Neuronal stem cell (in vitro differentiated cells): ENCODE measurements around the gene MYDGF.

Experiments used
- DNase-seq: peaks from one replicate; pipeline ENCODE4 v3.0.0-alpha.2; 2013; ENCODE audit warnings: low spot score
- H2AFZ ChIP-seq: one replicate; pipeline ENCODE4 v1.6.1; 2013; ENCODE audit warnings: mild to moderate bottlenecking, low read length, inconsistent platforms
- H2AK5ac ChIP-seq: 2 replicates; pipeline ENCODE4 v1.6.1; 2013; ENCODE audit warnings: low read depth, mild to moderate bottlenecking, inconsistent platforms, low read length, moderate library complexity, mixed read lengths
- H2BK120ac ChIP-seq: 2 replicates; pipeline ENCODE4 v1.6.1; 2013; ENCODE audit warnings: low read depth, mild to moderate bottlenecking, inconsistent platforms, low read length, moderate library complexity, mixed read lengths
- H2BK12ac ChIP-seq: one replicate; pipeline ENCODE4 v1.6.1; 2013; ENCODE audit warnings: low read length, inconsistent platforms
- H2BK15ac ChIP-seq: 2 replicates; pipeline ENCODE4 v1.6.1; 2013; ENCODE audit warnings: mild to moderate bottlenecking, low read length, inconsistent platforms, mixed read lengths
- H2BK5ac ChIP-seq: one replicate; pipeline ENCODE4 v1.6.1; 2013; ENCODE audit warnings: inconsistent platforms, mild to moderate bottlenecking, low read length, moderate library complexity
- H3K14ac ChIP-seq: one replicate; pipeline ENCODE4 v1.6.1; 2013; ENCODE audit warnings: low read length, inconsistent platforms
- H3K18ac ChIP-seq: 2 replicates; pipeline ENCODE4 v1.6.1; 2013; ENCODE audit warnings: low read length, inconsistent platforms
- H3K23ac ChIP-seq: 2 replicates; pipeline ENCODE4 v1.6.1; 2013; ENCODE audit warnings: low read depth, mild to moderate bottlenecking, mixed read lengths, low read length, inconsistent platforms; ENCODE audit not compliant: poor library complexity
- H3K27ac ChIP-seq: replicated peaks from 3 replicates; pipeline ENCODE4 v1.5.1; 2013; ENCODE audit warnings: low read length, inconsistent platforms
- H3K27me3 ChIP-seq, 3 experiments: 2 replicates each; pipeline ENCODE4 v1.6.1; 2013; ENCODE audit warnings: low read length in 3 of 3, mild to moderate bottlenecking in 2 of 3, inconsistent platforms in 1 of 3, low read depth in 1 of 3, mixed read lengths in 1 of 3, moderate library complexity in 1 of 3; ENCODE audit not compliant: control insufficient read depth in 3 of 3, insufficient read depth in 3 of 3
- H3K36me3 ChIP-seq, 2 donors: replicated peaks in 1 of 2; 2 replicates each; pipeline ENCODE4 v1.6.1; 2013; ENCODE audit warnings: low read length in 2 of 2; ENCODE audit not compliant: control insufficient read depth in 2 of 2, insufficient read depth in 2 of 2
- H3K4ac ChIP-seq: 2 replicates; pipeline ENCODE4 v1.6.1; 2013; ENCODE audit warnings: inconsistent platforms, mild to moderate bottlenecking, low read length, moderate library complexity
- H3K4me1 ChIP-seq, 2 donors: 1 replicate in 1 of 2; 2 replicates in 1 of 2; pipeline ENCODE4 v1.6.1; 2013; ENCODE audit warnings: low read length in 2 of 2, low read depth in 1 of 2; ENCODE audit not compliant: control insufficient read depth in 2 of 2, insufficient read depth in 1 of 2
- H3K4me2 ChIP-seq: one replicate; pipeline ENCODE4 v1.6.1; 2013; ENCODE audit warnings: mild to moderate bottlenecking, low read length, inconsistent platforms; ENCODE audit not compliant: insufficient read depth, poor library complexity, severe bottlenecking
- H3K4me3 ChIP-seq, 2 donors: 2 replicates each; pipeline ENCODE4 v1.5.1; 2013; ENCODE audit warnings: low read length in 2 of 2, mild to moderate bottlenecking in 2 of 2, inconsistent platforms in 1 of 2, moderate library complexity in 1 of 2
- H3K79me1 ChIP-seq: one replicate; pipeline ENCODE4 v1.6.1; 2013; ENCODE audit warnings: low read depth, mild to moderate bottlenecking, inconsistent platforms, low read length, moderate library complexity
- H3K9ac ChIP-seq: one replicate; pipeline ENCODE4 v1.6.1; 2013; ENCODE audit warnings: mild to moderate bottlenecking, low read depth, low read length, inconsistent platforms; ENCODE audit not compliant: poor library complexity
- H3K9me3 ChIP-seq, 2 donors: replicated peaks in 1 of 2; 2 replicates each; pipeline versions ENCODE3 to v1.6.1; 2013; ENCODE audit warnings: low read length in 2 of 2, mild to moderate bottlenecking in 2 of 2, inconsistent platforms in 1 of 2, low read depth in 1 of 2, mixed read lengths in 1 of 2, moderate library complexity in 1 of 2; ENCODE audit not compliant: control insufficient read depth in 2 of 2, insufficient read depth in 1 of 2
- H4K8ac ChIP-seq: one replicate; pipeline ENCODE4 v1.6.1; 2013; ENCODE audit warnings: low read depth, mild to moderate bottlenecking, inconsistent platforms, low read length, moderate library complexity
- H4K91ac ChIP-seq: one replicate; pipeline ENCODE4 v1.6.1; 2013; ENCODE audit warnings: low read length, low read depth, mild to moderate bottlenecking, inconsistent platforms; ENCODE audit not compliant: poor library complexity
- WGBS, 2 donors: extraction: QIAGEN DNeasy Blood & Tissue Kit; methylation state at CpG; one replicate each; pipeline ENCODE4 v1.1.7; 2013; ENCODE audit warnings: missing lambda C conversion rate in 2 of 2, mixed read lengths in 1 of 2; ENCODE audit not compliant: insufficient read length in 2 of 2, insufficient replicate concordance in 1 of 2; ENCODE audit errors: extremely low coverage in 2 of 2; 5-methylcytosine and 5-hydroxymethylcytosine counted together

MYDGF gene

GRCh38 chr19:4657835-4658234 lies 12.3 kb downstream of the MYDGF start:
- Histone ChIP-seq H3K9ac (no peak overlapping the region), H3K18ac (no peak overlapping the region), H2BK15ac (no peak overlapping the region), H3K36me3 (peaks cover 25 to 88% of the 10 kb centered on the region in 2 donors), H3K79me1 (peaks cover 2% of the 10 kb centered on the region), H3K27me3 (no peaks in the 10 kb centered on the region), H4K91ac (no peak overlapping the region), H3K4ac (no peak overlapping the region), H2AFZ (no peak overlapping the region), H3K4me1 (no peaks in the 10 kb centered on the region), H3K23ac (no peak overlapping the region), H2BK12ac (no peak overlapping the region), H2AK5ac (no peak overlapping the region), H3K27ac (no peak overlapping the region), H4K8ac (no peak overlapping the region), H3K4me3 (no peak overlapping the region), H3K14ac (no peak overlapping the region), H2BK5ac (no peak overlapping the region), H3K4me2 (no peak overlapping the region), H2BK120ac (no peak overlapping the region), H3K9me3 (peaks cover 3 to 6% of the 10 kb centered on the region in 2 donors)
- no CpG with 5 or more reads among the region's 8 CpGs for WGBS, 2 donors
- no peak for DNase-seq

- Histone ChIP-seq H2BK15ac (no peak overlapping the region), H3K9ac (no peak overlapping the region), H3K9me3 (peaks cover 3 to 6% of the 10 kb centered on the region in 2 donors)
These were observed 12.9 kb downstream of the MYDGF start for GRCh38 chr19:4657262-4657661.

DNA sequence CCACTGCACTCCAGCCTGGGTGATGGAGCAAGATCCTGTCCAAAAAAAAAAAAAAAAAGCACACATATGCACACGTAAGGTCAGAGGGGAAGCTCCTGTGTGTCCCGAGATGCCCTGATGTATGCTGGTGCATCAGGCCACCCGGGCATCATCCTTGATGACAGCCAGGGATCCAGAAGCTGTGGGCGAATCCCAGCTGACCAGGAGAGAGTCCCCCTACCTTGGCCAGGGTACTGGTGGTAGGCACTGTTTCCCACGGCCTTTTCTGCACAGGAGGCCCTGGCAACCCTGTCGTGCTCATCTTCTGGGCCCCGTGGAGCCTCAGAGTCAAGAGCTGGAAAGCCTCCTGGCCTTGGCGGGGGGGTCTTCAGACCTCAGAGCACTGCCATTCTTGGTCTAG lies 14.0 kb downstream of the MYDGF start:
- H2AK5ac ChIP-seq = no peak overlapping the region
- H3K4me3 ChIP-seq = no peak overlapping the region
- WGBS, 2 donors = no CpG with 5 or more reads among the region's 8 CpGs
- H2BK12ac ChIP-seq = no peak overlapping the region
- no peak overlapping the region for H2BK5ac ChIP-seq
- peaks cover 5% of the 10 kb centered on the region for H3K79me1 ChIP-seq
- no peaks in the 10 kb centered on the region for H3K4me1 ChIP-seq
- no peak overlapping the region for H3K14ac ChIP-seq
- H3K9me3 ChIP-seq = peaks cover 3 to 6% of the 10 kb centered on the region in 2 donors
- H3K36me3 ChIP-seq = peaks cover 22 to 75% of the 10 kb centered on the region in 2 donors
- H3K4ac ChIP-seq = no peak overlapping the region
- H4K91ac ChIP-seq = no peak overlapping the region
- H3K4me2 ChIP-seq = no peak overlapping the region
- H2BK15ac ChIP-seq = no peak overlapping the region
- no peak overlapping the region for H3K9ac ChIP-seq
- no peak overlapping the region for H3K23ac ChIP-seq
- no peaks in the 10 kb centered on the region for H3K27me3 ChIP-seq
- H3K18ac ChIP-seq = no peak overlapping the region
- DNase-seq = no peak
- H2AFZ ChIP-seq = no peak overlapping the region
- no peak overlapping the region for H2BK120ac ChIP-seq
- no peak overlapping the region for H3K27ac ChIP-seq
- H4K8ac ChIP-seq = no peak overlapping the region

More at GRCh38 chr19:4657262-4657661, 12.9 kb downstream of the MYDGF start:
- Histone ChIP-seq H4K91ac (no peak overlapping the region), H3K36me3 (peaks cover 24 to 86% of the 10 kb centered on the region in 2 donors), H3K4me1 (no peaks in the 10 kb centered on the region), H3K79me1 (peaks cover 2% of the 10 kb centered on the region), H4K8ac (no peak overlapping the region), H2AFZ (no peak overlapping the region), H2AK5ac (no peak overlapping the region), H3K4me3 (no peak overlapping the region), H2BK5ac (peak overlapping the region; percentile 13), H3K14ac (peak overlapping the region; percentile 17), H3K23ac (no peak overlapping the region), H2BK120ac (no peak overlapping the region), H3K4me2 (no peak overlapping the region), H3K27ac (no peak overlapping the region), H3K4ac (no peak overlapping the region), H3K27me3 (no peaks in the 10 kb centered on the region), H3K18ac (no peak overlapping the region), H2BK12ac (no peak overlapping the region)
- no peak for DNase-seq
- WGBS, 2 donors = no CpG with 5 or more reads among the region's 14 CpGs

GRCh38 chr19:4654437-4655361 lies 15.4 kb downstream of the MYDGF start:
- no peaks in the 10 kb centered on the region for H3K4me1 ChIP-seq
- H3K4ac ChIP-seq = no peak overlapping the region
- no peak overlapping the region for H3K18ac ChIP-seq
- no peak for DNase-seq
- H2BK15ac ChIP-seq = no peak overlapping the region
- no peak overlapping the region for H2BK5ac ChIP-seq
- H2BK120ac ChIP-seq = no peak overlapping the region
- H4K8ac ChIP-seq = no peak overlapping the region
- peaks cover 5% of the 10 kb centered on the region for H3K79me1 ChIP-seq
- H3K14ac ChIP-seq = no peak overlapping the region
- H3K27ac ChIP-seq = no peak overlapping the region
- peaks cover 3 to 6% of the 10 kb centered on the region in 2 donors for H3K9me3 ChIP-seq
- no peak overlapping the region for H2BK12ac ChIP-seq
- no peak overlapping the region for H3K9ac ChIP-seq
- no peak overlapping the region for H2AFZ ChIP-seq
- no peak overlapping the region for H2AK5ac ChIP-seq
- WGBS, 2 donors = no CpG with 5 or more reads among the region's 27 CpGs
- no peak overlapping the region for H4K91ac ChIP-seq
- peaks cover 19 to 61% of the 10 kb centered on the region in 2 donors for H3K36me3 ChIP-seq
- H3K4me3 ChIP-seq = no peak overlapping the region
- H3K23ac ChIP-seq = no peak overlapping the region
- H3K27me3 ChIP-seq = no peaks in the 10 kb centered on the region
- H3K4me2 ChIP-seq = no peak overlapping the region
